GM18519 (cell line): Measurements from ENCODE around the gene REXO1.

Experiments used
- ATAC-seq: cut with Tn5 transposase; IDR thresholded peaks from one replicate; pipeline ENCODE4 v1.9.1; 2021; ENCODE audit warnings: mild to moderate bottlenecking, moderate library complexity; ENCODE audit not compliant: unreplicated experiment, low FRiP score

REXO1 gene

DNA sequence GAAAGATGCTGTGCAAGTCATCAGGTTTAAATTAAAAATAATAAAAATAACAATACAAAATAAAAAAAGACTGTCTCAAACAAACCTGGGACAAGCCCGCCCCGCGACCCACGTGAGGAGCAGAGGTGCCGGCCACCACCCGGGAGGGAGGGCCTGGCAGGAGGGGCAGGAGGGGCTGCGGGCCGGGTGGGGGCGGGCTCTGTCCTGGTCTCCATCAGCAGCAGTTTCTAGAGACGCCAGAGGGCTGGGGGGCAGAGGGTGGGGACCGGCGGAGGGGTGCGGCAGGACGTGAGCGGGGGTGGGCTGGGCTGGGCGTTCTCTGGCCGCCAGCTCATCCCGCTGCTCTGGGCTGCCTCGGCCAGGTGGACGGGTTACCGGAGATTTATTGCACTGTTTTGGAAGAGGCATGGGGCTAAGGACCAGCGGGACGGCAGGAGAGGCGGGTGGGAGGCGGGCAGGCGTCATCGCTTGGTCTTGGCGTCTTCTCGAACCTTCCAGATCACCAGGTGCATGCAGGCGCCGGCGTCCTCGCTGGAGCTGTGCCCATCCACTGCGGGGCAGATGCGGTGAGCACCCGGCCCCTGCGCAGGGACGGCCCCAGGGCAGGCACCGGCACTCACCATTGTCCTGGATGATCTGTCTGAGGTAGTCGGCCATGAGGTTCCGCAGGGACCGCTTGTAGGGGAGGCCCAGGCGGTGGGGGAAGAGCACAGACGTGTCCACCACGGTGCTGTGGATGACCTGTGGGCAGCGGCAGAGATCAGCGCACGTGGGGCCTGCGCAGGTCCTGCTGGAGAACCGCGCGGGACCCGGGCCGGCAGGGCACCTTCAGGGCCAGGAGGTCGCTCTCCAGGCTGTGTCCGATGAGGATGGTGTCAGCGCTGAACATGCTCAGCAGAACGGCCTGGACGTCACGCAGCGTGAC, 32.4 kb downstream of the REXO1 start:
- no peak for ATAC-seq

GRCh38 chr19:1814833-1815604, 33.3 kb downstream of the REXO1 start:
- ATAC-seq, result no peak

- ATAC-seq, result no peak
Observed at GRCh38 chr19:1814391-1814790, 33.9 kb downstream of the REXO1 start.

DNA sequence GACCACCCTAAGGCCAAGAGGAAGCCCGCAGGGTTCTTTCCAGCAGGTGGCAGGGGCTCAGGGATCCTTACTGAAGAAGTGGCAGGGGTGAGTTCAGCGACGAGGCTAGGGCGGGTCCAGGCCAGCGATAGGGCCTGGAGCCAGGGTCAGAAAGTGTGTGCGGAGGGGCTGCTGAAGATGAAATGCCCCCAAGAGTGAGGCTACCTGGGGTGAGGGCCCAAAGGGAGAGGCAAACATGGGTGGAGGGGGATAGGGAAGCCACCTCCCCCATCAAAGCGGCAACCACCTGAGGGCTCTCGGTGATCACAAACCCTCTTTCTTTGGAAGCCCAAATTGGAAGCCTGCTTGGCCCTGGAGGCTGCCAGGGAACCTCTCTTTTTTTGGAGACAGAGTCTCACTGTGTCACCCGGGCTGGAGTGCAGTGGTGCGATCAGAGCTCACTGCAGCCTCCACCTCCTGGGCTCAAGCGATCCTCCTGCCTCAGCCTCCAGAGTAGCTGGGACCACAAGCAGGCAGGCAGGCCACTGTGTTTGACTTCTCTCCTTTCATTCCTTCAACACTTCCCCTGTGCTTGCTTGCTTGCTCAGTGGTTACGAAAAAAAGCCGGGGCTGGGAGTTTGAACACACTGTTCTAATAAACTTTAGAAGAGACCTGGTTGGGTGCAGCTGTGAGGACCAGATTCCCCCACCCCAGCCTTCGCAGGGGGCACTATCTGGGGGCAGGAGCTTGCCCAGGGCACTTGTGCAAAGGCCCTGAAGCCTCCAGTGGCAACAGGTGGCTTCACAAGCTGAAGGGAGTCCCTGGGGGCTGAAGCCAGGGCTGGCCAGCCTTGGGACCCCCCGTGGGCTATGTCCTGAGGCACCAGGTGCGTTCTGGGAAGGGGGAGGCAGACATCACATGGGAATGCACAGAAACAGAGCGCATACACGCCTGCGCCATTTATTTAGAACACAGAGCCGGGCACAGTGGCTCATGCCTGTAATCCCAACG, 34.8 kb downstream of the REXO1 start:
- ATAC-seq, result no peak

- peak; percentile 35 for ATAC-seq
Observed at GRCh38 chr19:1812426-1813191, 35.7 kb downstream of the REXO1 start.

GRCh38 chr19:1811942-1812425, 36.3 kb downstream of the REXO1 start, which contains the start of gene ATP8B3:
ATP8B3 (minus strand) TSS chr19:1812276; CDS start chr19:1811736, 540 bp downstream.
- ATAC-seq, result peak; percentile 10

- no peak for ATAC-seq
Observed at GRCh38 chr19:1811472-1811894, 36.8 kb downstream of the REXO1 start.

- no peak for ATAC-seq
Observed at GRCh38 chr19:1810439-1811160, 37.7 kb downstream of the REXO1 start.

DNA sequence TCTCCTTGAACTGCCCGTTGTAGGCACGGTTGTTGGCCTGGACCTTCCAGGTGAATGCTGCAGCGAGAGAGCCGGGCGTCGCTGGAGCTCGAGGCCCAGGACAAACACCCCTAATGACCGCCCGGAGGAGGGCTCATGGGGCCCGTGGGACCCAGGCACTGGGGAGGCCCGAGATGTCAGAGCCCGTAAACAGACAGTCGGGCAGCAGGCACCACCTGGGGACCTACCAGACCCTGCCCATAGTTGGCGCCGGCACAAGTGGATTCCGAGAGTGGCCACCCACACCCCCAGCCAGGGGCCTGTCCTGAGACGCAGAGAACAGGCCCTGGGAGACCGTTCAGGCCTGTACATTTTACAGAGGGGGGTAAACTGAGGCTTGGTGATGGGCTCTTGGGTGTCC, 38.6 kb downstream of the REXO1 start:
- no peak for ATAC-seq

DNA sequence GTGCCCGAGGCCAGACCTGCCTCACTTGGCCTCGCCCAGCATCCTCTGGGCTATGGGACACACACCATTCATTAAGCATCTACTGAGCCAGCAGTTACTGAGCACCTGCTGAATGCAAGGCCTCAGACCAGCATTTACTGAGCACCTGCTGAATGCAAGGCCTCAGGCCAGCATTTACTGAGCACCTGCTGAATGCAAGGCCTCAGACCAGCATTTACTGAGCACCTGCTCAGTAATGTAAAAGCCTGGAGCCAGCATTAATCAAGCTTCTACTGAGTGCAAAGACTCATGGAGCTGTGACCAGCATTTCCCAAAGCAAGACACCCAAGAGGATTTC, 39.9 kb downstream of the REXO1 start:
- ATAC-seq, result no peak

DNA sequence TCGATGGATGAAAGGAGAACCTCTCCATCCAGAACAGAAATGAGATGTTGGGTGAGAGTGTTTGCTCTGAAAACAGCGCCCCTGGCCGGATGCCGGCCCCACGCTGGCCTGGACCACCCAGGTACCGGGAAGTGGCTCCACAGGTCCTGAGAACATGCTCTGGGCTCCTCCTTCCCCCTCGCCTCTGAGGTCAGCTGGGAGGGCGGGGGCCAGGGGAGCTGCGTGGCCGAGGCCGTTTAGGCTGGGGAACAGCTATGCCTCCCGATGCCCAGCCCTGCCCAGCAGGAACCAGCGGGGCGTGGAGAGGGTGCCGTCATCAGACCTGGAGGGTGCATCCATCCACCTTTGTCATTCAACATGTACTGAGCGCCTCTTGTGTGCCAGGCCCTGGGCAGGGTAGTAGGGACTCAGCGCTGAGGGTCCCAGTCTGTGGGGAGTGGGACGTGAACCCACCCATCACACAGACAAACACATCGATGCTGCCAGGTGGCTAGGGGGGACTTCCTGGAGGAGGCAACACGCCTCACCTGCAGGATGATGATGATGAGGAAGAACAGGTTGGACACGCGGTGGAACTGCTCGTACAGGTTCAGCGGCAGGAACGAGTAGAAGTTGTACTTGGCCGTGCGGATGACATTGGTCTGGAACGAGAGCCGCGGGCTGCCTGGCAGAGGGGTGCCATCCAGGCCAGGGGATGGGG, 40.4 kb downstream of the REXO1 start:
- no peak for ATAC-seq

DNA sequence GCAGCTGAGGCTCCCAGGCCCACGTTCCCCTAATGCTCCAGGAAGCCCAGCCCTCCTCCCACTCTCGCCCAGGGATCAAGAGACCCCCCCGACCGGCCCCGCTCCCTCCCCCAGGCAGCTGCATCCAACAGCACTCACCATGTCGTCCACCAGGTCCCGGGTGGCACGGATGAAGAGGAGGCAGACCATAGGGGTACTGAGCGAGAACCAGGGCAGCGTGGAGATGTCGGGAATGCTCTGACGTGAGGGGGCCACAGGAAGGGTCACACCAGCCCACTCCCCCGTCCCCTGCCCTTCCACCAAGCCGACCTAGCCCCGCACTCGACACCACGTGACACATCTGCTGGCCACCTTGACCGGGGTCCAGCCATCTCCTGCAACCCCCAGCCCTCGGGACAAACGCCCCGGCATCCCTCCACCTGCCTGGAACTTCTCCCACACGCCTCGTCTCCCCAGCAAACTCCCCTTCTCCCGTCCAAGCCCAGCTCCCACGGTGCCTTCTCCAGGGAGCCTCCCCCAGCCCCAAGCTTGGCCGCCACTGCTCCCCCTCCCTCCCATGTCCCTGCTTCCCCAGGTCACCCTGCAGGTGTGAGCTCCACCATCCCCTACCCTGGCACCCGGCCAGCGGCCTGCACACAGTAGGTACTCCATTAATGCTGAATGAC, 41.1 kb downstream of the REXO1 start:
- no peak for ATAC-seq

GRCh38 chr19:1806184-1807029, 41.9 kb downstream of the REXO1 start:
- ATAC-seq, result no peak

DNA sequence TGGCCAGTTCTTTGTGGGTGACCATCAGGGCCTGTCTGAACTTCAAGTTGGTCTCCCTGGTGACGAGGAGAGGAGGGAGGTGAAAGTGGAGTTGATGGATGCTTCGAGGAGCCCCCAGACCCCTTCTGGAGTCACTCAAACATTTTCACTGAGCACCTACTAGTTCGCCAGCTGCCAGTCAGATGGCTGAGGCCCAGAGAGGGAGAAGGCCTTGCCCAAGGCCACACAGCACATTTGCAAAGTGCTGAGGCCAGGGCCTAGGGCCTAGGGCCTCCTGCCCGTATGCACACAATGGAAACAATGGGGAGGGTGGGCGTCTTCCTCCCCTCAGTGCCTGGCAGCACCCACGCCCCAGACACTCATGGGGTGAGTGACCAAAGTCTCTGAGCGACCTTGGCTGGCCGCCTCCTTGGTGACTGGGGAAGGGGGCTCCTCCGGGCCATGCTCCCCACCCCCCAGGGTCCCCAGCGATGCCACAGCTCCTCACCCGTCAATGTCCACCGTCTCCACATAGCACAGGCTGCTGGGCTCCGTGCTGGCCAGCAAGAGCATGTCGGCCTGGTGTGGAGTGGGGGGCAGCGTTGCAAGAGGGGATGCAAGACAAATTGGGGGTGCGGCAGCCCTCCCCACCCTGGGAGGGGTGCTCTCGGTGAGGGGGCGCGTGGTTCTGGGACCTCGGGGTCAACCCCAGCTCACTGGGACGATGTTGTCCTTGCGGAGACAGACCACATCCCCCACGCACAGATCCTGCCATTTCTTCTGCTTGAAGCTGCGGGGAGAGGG, 42.7 kb downstream of the REXO1 start:
- ATAC-seq, result no peak

- ATAC-seq, result no peak
Observed at GRCh38 chr19:1804858-1805257, 43.4 kb downstream of the REXO1 start.

GRCh38 chr19:1799695-1800342, 48.5 kb downstream of the REXO1 start:
- no peak for ATAC-seq
